ENCODE data around the gene SLC2A5. TPM values are rescaled to one million over a fixed set of nuclear protein-coding genes. Genes with fewer than 3 reads are reported as not detected.

SLC2A5 gene
- total and polyA plus RNA-seq, 2 of the 4 experiments (the other 2 are of a cell fraction) = 0.03 to 0.18 TPM

GRCh38 chr1:9080705-9081291 is 11.4 kb upstream of the SLC2A5 start:
- H4K91ac ChIP-seq (ENCODE audit: insufficient read depth, low read depth, low read length) = no peak overlapping the region
- no peak overlapping the region for H2AK5ac ChIP-seq (ENCODE audit: low read depth, low read length)
- H3K56ac ChIP-seq (ENCODE audit: extremely low read depth, insufficient read depth, low read length) = no peak overlapping the region
- ChIA-PET POLR2A (ENCODE audit: unreplicated experiment) (no interaction called here), CTCF (interaction anchor here (0.6 to 1.2 kb wide), 3 partner anchors 14 to 76 kb away, joined by 3 to 6 read pairs (median 4); no protein-coding TSS in a partner anchor)
- H3K18ac ChIP-seq (ENCODE audit: low read depth, low read length) = no peak overlapping the region
- H3K79me1 ChIP-seq (ENCODE audit: low read depth in 1 of 2, low read length in 2 of 2) = no peaks in the 10 kb centered on the region
- H3K36me3 ChIP-seq (ENCODE audit: control insufficient read depth, insufficient read depth, low read length) = no peaks in the 10 kb centered on the region
- H2BK20ac ChIP-seq (ENCODE audit: low read depth, low read length) = no peak overlapping the region
- dilution Hi-C loops (cut with HindIII; ENCODE audit: low sequenced_read_pairs, unreplicated experiment) = no loop called here
- H3K23ac ChIP-seq (ENCODE audit: low read depth, low read length) = no peak overlapping the region
- no peak overlapping the region for H3K4me2 ChIP-seq (ENCODE audit: low read depth, low read length)
- BruUV-seq (replicated peaks) = no TSS peak
- H3K4me3 ChIP-seq (ENCODE audit: insufficient read depth, low read depth, low read length) = no peak overlapping the region
- H3K9ac ChIP-seq (ENCODE audit: low read depth, low read length) = no peak overlapping the region
- H3K14ac ChIP-seq (replicated peaks; ENCODE audit: low read depth, low read length) = no peak overlapping the region
- H3K9me3 ChIP-seq (ENCODE audit: control insufficient read depth, insufficient read depth, low read length) = no peaks in the 10 kb centered on the region
- H3K4ac ChIP-seq (ENCODE audit: low read depth, low read length) = no peak overlapping the region
- no peak for TF ChIP-seq ELK1 (IDR thresholded peaks at IDR 0.05; ENCODE audit: borderline replicate concordance, low read depth, low read length)
- TF ChIP-seq FOS (IDR thresholded peaks at IDR 0.05; ENCODE audit: low read depth, low read length) = no peak
- TF ChIP-seq BHLHE40 (IDR thresholded peaks at IDR 0.05; ENCODE audit: low read depth, low read length) = no peak
- TF ChIP-seq MAZ (IDR thresholded peaks at IDR 0.05; ENCODE audit: borderline replicate concordance, low read depth, low read length) = no peak
- TF ChIP-seq RCOR1 (IDR thresholded peaks at IDR 0.05; ENCODE audit: insufficient replicate concordance, low read length) = no peak
- TF ChIP-seq POLR2A (IDR thresholded peaks at IDR 0.05; ENCODE audit: low read depth, low read length) = no peak
- TF ChIP-seq CHD1 (IDR thresholded peaks at IDR 0.05; ENCODE audit: low read depth, low read length) = no peak
- TF ChIP-seq MAFK (IDR thresholded peaks at IDR 0.05; ENCODE audit: low read depth, low read length) = no peak
- no peak for TF ChIP-seq NFE2L2 (IDR thresholded peaks at IDR 0.05; ENCODE audit: low read depth, low read length)
- no peak overlapping the region for H4K5ac ChIP-seq (ENCODE audit: low read depth, low read length)
- no peak overlapping the region for H2BK15ac ChIP-seq (ENCODE audit: low read depth, low read length)
- no peak overlapping the region for H2AK9ac ChIP-seq (replicated peaks; ENCODE audit: low read depth, low read length, poor library complexity)
- peaks cover 8% of the 10 kb centered on the region; the same call in 1 of the 2 replicates for H3K27me3 ChIP-seq (ENCODE audit: control insufficient read depth, insufficient read depth, low read length)
- DNase-seq (no peak), ATAC-seq (ENCODE audit: low read depth) (no peak)
- H2BK120ac ChIP-seq (ENCODE audit: low read depth, low read length) = no peak overlapping the region
- intact Hi-C loops (cut with micrococcal nuclease) = no loop called here
- H4K20me1 ChIP-seq (ENCODE audit: insufficient read depth, low read length) = no peaks in the 10 kb centered on the region
- H2BK5ac ChIP-seq (ENCODE audit: low read depth, low read length, poor library complexity, severe bottlenecking) = no peak overlapping the region
- H3K9me1 ChIP-seq (ENCODE audit: insufficient read depth, low read length) = no peaks in the 10 kb centered on the region
- WGBS, 2 experiments (ENCODE audit: extremely low coverage in 2 of 2, insufficient read length in 1 of 2) = no CpG with 5 or more reads among the region's 6 CpGs
- no peak overlapping the region for H3K27ac ChIP-seq (ENCODE audit: insufficient read depth, low read length)
- peaks cover 10% of the 10 kb centered on the region for H3K4me1 ChIP-seq (ENCODE audit: control insufficient read depth, insufficient read depth, low read length)
- no peak overlapping the region for H4K8ac ChIP-seq (ENCODE audit: low read depth in 2 of 2, low read length in 2 of 2)
- H2AFZ ChIP-seq (replicated peaks; ENCODE audit: low read length, poor library complexity) = no peak overlapping the region
- in situ Hi-C loops (cut with MboI; ENCODE audit: low sequenced_read_pairs) = no loop called here
